Tibial artery (tissue), 4 donors: ENCODE measurements around the gene NPPA.

ENCODE experiments used
- DNase-seq, 2 donors: peaks; one replicate each; pipeline ENCODE4 v3.0.0-alpha.2; 2019
- H3K27ac ChIP-seq, 2 donors: fragments of 200-600 bp; sonication (generic) in 1 of 2; 1 replicate in 1 of 2; 2 replicates in 1 of 2; pipeline ENCODE4 v1.5.1; 2018 to 2019; ENCODE audit warnings: mild to moderate bottlenecking in 1 of 2
- H3K27me3 ChIP-seq, 2 donors: fragments of 200-600 bp; sonication (generic) in 1 of 2; one replicate each; pipeline versions ENCODE4 v1.5.1 to v1.6.0; 2016 to 2019
- H3K36me3 ChIP-seq, 3 donors: fragments of 200-600 bp; sonication (generic) in 2 of 3; one replicate each; pipeline ENCODE4 v1.5.1; 2016 to 2019; ENCODE audit warnings: mild to moderate bottlenecking in 2 of 3
- H3K4me1 ChIP-seq, 4 donors: fragments of 200-600 bp; sonication (generic) in 2 of 4; 1 replicate in 3 of 4; 2 replicates in 1 of 4; pipeline ENCODE4 v1.5.1; 2016 to 2019
- H3K4me3 ChIP-seq, 2 donors: fragments of 200-600 bp; sonication (generic) in 1 of 2; 1 replicate in 1 of 2; 2 replicates in 1 of 2; pipeline ENCODE4 v1.5.1; 2018 to 2019; ENCODE audit warnings: mild to moderate bottlenecking in 2 of 2
- H3K9me3 ChIP-seq, 3 donors: fragments of 200-600 bp; sonication (generic) in 1 of 3; one replicate each; pipeline ENCODE4 v1.5.1; 2016 to 2019
- intact Hi-C: fragments of 100-400 bp; cut with DNase I; formaldehyde crosslinking; loops from one replicate; pipeline ENCODE4 v1.15.0; 2023; ENCODE audit warnings: low total_unique reads
- TF ChIP-seq, protein P1 (sequence below), 2 experiments: fragments of 200-600 bp in 1 of 2; fragments of 450-650 bp in 1 of 2; IDR thresholded peaks; one replicate each; pipeline ENCODE4 v1.5.1; 2017 to 2019; ENCODE audit warnings: antibody characterized with exemption in 2 of 2, mild to moderate bottlenecking in 1 of 2, moderate library complexity in 1 of 2

The NPPA gene

GRCh38 chr1:11817192-11817591, 30.4 kb downstream of the NPPA start:
- no peaks in the 10 kb centered on the region for H3K9me3 ChIP-seq
- H3K27ac ChIP-seq, result no peak overlapping the region
- H3K4me1 ChIP-seq, result no peaks in the 10 kb centered on the region
- intact Hi-C loops, result no loop called here
- no peak overlapping the region for H3K4me3 ChIP-seq
- TF ChIP-seq, protein P1, sequence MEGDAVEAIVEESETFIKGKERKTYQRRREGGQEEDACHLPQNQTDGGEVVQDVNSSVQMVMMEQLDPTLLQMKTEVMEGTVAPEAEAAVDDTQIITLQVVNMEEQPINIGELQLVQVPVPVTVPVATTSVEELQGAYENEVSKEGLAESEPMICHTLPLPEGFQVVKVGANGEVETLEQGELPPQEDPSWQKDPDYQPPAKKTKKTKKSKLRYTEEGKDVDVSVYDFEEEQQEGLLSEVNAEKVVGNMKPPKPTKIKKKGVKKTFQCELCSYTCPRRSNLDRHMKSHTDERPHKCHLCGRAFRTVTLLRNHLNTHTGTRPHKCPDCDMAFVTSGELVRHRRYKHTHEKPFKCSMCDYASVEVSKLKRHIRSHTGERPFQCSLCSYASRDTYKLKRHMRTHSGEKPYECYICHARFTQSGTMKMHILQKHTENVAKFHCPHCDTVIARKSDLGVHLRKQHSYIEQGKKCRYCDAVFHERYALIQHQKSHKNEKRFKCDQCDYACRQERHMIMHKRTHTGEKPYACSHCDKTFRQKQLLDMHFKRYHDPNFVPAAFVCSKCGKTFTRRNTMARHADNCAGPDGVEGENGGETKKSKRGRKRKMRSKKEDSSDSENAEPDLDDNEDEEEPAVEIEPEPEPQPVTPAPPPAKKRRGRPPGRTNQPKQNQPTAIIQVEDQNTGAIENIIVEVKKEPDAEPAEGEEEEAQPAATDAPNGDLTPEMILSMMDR (IDR thresholded peaks at IDR 0.05), result no peak
- peaks cover 59 to 82% (median 82%) of the 10 kb centered on the region in 3 donors for H3K36me3 ChIP-seq
- DNase-seq, result peak in 1 of 2 donors; percentile 31
- H3K27me3 ChIP-seq, result no peaks in the 10 kb centered on the region

DNA sequence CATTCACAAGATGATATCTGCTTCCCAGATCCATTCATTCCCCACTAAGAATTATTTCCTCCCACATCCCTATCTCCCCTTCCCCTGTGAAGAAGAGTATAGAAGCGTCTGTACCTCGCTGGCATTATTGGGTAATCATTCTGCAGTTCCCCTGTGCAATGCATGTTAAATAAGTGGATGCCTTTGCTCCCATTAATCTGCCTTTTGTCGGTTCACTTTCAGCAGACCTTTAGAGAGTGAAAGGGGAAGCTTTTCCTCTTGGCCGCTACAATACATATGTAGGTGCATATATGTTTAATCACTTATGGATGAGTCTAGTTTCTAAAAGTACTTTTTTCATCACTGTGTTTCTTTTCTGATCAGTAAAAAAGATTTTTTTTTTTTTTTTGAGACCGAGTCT, 34.6 kb downstream of the NPPA start:
- Histone ChIP-seq H3K27me3 (no peaks in the 10 kb centered on the region), H3K4me1 (peaks cover 0 to 17% (median 6%) of the 10 kb centered on the region in 4 donors), H3K27ac (no peak overlapping the region), H3K4me3 (no peak overlapping the region), H3K36me3 (peaks cover 42 to 76% (median 51%) of the 10 kb centered on the region in 3 donors), H3K9me3 (no peaks in the 10 kb centered on the region)
- TF ChIP-seq, protein P1 (IDR thresholded peaks at IDR 0.05), result no peak
- DNase-seq, result no peak
- intact Hi-C loops, result no loop called here

GRCh38 chr1:11807133-11807532, 40.5 kb downstream of the NPPA start:
- no peak for DNase-seq
- TF ChIP-seq, protein P1 (IDR thresholded peaks at IDR 0.05), result no peak
- Histone ChIP-seq H3K9me3 (no peaks in the 10 kb centered on the region), H3K27ac (peak overlapping the region; percentile 97), H3K4me1 (peaks cover 0 to 60% (median 41%) of the 10 kb centered on the region in 4 donors), H3K27me3 (no peaks in the 10 kb centered on the region), H3K36me3 (peaks cover 5 to 31% (median 7%) of the 10 kb centered on the region in 3 donors), H3K4me3 (peak overlapping the region; percentile 72 to 74)
- intact Hi-C loops, result loop anchor here (5.0 to 10.0 kb wide), 2 partner anchors 70 to 152 kb away; partner anchors contain the start of genes AGTRAP, FBXO2 and FBXO44

DNA sequence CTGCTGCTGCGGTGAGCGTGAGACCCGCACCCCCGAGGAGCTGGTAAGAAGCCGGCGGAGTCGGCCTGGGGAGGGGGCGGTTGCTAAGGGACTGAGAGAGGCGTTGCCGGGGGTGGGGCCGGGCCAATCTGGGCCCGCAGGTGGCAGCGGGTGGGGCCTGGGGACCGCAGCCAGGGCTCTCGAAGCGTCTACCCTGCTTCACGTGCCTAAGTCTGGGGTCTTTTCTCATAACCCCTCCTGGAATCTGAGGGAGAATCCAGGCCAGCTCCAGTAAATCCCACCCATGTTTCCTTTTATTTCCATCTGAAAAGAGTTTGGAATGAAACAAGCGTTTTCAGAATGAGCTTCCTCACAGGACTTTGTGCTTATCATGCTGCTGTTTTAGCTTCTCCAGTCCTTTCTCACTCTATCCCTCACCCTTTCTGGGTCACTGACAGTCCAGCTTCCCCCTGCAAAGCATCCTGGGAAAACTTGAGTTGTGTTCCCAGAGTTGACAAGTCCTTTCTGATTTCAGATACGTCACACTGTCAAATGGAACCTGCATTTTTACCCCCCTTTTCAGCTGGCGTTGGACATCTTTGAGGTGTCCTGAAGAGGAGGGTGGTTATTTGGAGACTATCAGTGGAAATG, 41.2 kb downstream of the NPPA start:
- Histone ChIP-seq H3K27ac (peak overlapping the region; percentile 97), H3K4me3 (peak overlapping the region; percentile 72 to 74), H3K9me3 (no peaks in the 10 kb centered on the region), H3K4me1 (peaks cover 0 to 67% (median 45%) of the 10 kb centered on the region in 4 donors), H3K27me3 (no peaks in the 10 kb centered on the region), H3K36me3 (peaks cover 0 to 26% (median 7%) of the 10 kb centered on the region in 3 donors)
- peak in 1 of 2 donors; percentile 66 for DNase-seq
- TF ChIP-seq, protein P1 (IDR thresholded peaks at IDR 0.05), result no peak
- intact Hi-C loops, result loop anchor here (5.0 to 10.0 kb wide), 2 partner anchors 69 to 152 kb away; partner anchors contain the start of genes AGTRAP, FBXO2 and FBXO44

GRCh38 chr1:11805422-11806306, 41.9 kb downstream of the NPPA start, which contains the start of the genes CLCN6 and MTHFR:
Gene CLCN6 (plus strand): TSS chr1:11806191. CDS start chr1:11806263, 72 bp downstream.
Gene MTHFR (minus strand): TSS chr1:11805964. CDS start chr1:11803116, 2,848 bp downstream.
- no peaks in the 10 kb centered on the region for H3K9me3 ChIP-seq
- no peaks in the 10 kb centered on the region for H3K27me3 ChIP-seq
- peak within 1 kb of the TSS; percentile 72 to 74 for H3K4me3 ChIP-seq
- H3K27ac ChIP-seq, result peak within 1 kb of the TSS; percentile 97
- H3K4me1 ChIP-seq, result peaks cover 0 to 68% (median 46%) of the 10 kb centered on the region in 4 donors
- intact Hi-C loops, result loop anchor here (5.0 to 10.0 kb wide), 2 partner anchors 68 to 151 kb away; partner anchors contain the start of genes AGTRAP, FBXO2 and FBXO44
- peak; percentile 99 to 100 for DNase-seq
- H3K36me3 ChIP-seq, result peaks cover 6 to 26% (median 6%) of the 10 kb centered on the region in 3 donors
- TF ChIP-seq, protein P1 (IDR thresholded peaks at IDR 0.05), result peak in 1 of 2 experiments; percentile 12
